ENCODE data around the gene FTO.

DNA sequence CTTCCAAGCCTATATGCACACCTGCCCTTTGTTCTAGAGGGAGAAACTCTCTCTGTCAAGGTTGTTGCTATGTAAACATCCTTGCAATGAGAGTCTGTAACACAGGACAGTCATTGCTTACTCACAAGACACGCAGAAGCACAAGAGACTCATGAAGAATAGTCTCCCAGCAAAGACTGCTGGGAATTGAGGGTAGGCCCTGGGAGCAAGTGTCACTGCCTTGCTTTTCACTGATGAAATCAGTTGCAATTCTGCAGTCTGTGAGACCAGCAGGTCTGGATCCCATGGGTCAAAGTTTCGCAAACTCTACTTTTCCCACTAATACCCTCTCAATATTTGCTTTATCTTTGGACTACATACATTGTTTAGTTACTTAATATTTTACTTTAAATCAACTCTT, 177.4 kb downstream of the FTO start:
- TF ChIP-seq, protein P1, sequence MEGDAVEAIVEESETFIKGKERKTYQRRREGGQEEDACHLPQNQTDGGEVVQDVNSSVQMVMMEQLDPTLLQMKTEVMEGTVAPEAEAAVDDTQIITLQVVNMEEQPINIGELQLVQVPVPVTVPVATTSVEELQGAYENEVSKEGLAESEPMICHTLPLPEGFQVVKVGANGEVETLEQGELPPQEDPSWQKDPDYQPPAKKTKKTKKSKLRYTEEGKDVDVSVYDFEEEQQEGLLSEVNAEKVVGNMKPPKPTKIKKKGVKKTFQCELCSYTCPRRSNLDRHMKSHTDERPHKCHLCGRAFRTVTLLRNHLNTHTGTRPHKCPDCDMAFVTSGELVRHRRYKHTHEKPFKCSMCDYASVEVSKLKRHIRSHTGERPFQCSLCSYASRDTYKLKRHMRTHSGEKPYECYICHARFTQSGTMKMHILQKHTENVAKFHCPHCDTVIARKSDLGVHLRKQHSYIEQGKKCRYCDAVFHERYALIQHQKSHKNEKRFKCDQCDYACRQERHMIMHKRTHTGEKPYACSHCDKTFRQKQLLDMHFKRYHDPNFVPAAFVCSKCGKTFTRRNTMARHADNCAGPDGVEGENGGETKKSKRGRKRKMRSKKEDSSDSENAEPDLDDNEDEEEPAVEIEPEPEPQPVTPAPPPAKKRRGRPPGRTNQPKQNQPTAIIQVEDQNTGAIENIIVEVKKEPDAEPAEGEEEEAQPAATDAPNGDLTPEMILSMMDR (IDR thresholded peaks at IDR 0.05) = no peak
- TF ChIP-seq POLR2A (IDR thresholded peaks at IDR 0.05) = no peak

All from thyroid gland (tissue), 4 donors.